Measurements from ENCODE around the gene SLC29A3. TPM values are rescaled to one million over a fixed set of nuclear protein-coding genes. Genes with fewer than 3 reads are reported as not detected.
"Not testable (repeated sequence)": the region's sequence is repeated elsewhere in the genome, so short reads cannot be mapped to it uniquely, and the experiment has no call there.

The SLC29A3 gene
- total RNA-seq, 1 donor from 2014 or later: 4.4 TPM

DNA sequence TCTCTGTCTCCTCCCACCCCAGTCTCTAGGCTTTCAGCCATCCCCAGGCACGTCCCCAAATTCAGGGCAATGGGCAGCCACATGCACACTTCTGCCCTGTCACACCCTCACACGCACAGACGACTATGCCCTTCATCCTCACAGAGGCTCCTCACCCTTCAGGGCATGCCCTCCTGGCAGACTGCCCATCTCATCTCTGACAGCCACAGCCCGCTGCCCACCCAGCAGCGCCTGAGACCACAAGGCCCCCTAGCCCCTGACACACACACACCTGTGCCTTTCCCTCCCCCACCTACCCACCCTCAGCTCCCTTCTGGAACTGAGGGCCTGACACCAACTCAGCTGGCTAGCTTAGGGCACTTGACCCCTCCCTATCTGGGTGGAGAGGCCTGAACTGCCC lies 23.0 kb upstream of the SLC29A3 start:
- TF ChIP-seq, protein P1, sequence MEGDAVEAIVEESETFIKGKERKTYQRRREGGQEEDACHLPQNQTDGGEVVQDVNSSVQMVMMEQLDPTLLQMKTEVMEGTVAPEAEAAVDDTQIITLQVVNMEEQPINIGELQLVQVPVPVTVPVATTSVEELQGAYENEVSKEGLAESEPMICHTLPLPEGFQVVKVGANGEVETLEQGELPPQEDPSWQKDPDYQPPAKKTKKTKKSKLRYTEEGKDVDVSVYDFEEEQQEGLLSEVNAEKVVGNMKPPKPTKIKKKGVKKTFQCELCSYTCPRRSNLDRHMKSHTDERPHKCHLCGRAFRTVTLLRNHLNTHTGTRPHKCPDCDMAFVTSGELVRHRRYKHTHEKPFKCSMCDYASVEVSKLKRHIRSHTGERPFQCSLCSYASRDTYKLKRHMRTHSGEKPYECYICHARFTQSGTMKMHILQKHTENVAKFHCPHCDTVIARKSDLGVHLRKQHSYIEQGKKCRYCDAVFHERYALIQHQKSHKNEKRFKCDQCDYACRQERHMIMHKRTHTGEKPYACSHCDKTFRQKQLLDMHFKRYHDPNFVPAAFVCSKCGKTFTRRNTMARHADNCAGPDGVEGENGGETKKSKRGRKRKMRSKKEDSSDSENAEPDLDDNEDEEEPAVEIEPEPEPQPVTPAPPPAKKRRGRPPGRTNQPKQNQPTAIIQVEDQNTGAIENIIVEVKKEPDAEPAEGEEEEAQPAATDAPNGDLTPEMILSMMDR (IDR thresholded peaks at IDR 0.05): no peak
- peaks cover 8% of the 10 kb centered on the region for H3K36me3 Mint-ChIP-seq (ENCODE audit: unreplicated experiment)
- no peaks in the 10 kb centered on the region for H3K9me3 Mint-ChIP-seq (ENCODE audit: unreplicated experiment)
- no peaks in the 10 kb centered on the region for H3K27me3 Mint-ChIP-seq (ENCODE audit: unreplicated experiment)
- H3K4me3 Mint-ChIP-seq (ENCODE audit: unreplicated experiment): no peak overlapping the region
- no peak overlapping the region for H3K27ac Mint-ChIP-seq (ENCODE audit: unreplicated experiment)
- DNase-seq (ENCODE audit: extremely low spot score, unreplicated experiment): no peak
- H3K4me1 Mint-ChIP-seq (ENCODE audit: unreplicated experiment): no peaks in the 10 kb centered on the region

DNA sequence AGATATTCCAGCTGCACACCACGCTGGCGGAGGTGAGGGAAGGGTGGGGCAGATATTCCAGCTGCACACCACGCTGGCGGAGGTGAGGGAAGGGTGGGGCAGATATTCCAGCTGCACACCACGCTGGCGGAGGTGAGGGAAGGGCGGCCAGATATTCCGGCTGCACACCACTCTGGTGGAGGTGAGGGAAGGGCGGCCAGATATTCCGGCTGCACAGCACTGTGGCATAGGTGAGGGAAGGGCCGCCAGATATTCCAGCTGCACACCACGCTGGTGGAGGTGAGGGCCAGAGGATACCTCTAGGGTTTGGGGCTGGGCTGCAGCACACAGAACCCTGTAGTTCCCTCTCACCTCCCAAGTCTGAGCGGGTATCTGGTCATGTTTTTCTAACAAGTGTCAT lies 22.2 kb upstream of the SLC29A3 start:
- not testable (repeated sequence) for H3K27me3 Mint-ChIP-seq (ENCODE audit: unreplicated experiment); H3K9me3 Mint-ChIP-seq (ENCODE audit: unreplicated experiment); H3K36me3 Mint-ChIP-seq (ENCODE audit: unreplicated experiment); H3K27ac Mint-ChIP-seq (ENCODE audit: unreplicated experiment); H3K4me3 Mint-ChIP-seq (ENCODE audit: unreplicated experiment); H3K4me1 Mint-ChIP-seq (ENCODE audit: unreplicated experiment); DNase-seq (ENCODE audit: extremely low spot score, unreplicated experiment)

DNA sequence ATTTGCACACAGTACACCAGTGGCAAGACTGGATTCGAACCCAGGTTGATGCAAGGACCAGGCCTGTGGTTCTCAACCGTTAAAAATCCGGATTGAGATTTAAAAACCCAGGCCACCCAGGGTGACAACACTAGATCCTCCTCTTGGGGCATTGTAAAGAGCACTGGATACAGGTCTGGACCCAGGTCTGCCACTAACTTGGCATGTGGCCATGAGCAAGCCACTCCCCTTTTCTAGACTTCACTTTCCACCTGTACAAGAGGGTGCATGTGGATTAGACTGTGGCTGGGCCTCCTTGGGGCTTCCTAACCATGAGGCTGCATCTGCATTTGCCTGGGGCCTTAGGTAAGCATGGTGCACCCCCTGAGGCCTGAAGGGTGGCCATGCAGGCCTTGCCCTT lies 21.7 kb upstream of the SLC29A3 start:
- Mint-ChIP-seq H3K27ac (ENCODE audit: unreplicated experiment) (no peak overlapping the region), H3K4me3 (ENCODE audit: unreplicated experiment) (no peak overlapping the region), H3K36me3 (ENCODE audit: unreplicated experiment) (peaks cover 8% of the 10 kb centered on the region), H3K9me3 (ENCODE audit: unreplicated experiment) (no peaks in the 10 kb centered on the region), H3K4me1 (ENCODE audit: unreplicated experiment) (no peaks in the 10 kb centered on the region), H3K27me3 (ENCODE audit: unreplicated experiment) (no peaks in the 10 kb centered on the region)
- TF ChIP-seq, protein P1 (IDR thresholded peaks at IDR 0.05): no peak
- no peak for DNase-seq (ENCODE audit: extremely low spot score, unreplicated experiment)

DNA sequence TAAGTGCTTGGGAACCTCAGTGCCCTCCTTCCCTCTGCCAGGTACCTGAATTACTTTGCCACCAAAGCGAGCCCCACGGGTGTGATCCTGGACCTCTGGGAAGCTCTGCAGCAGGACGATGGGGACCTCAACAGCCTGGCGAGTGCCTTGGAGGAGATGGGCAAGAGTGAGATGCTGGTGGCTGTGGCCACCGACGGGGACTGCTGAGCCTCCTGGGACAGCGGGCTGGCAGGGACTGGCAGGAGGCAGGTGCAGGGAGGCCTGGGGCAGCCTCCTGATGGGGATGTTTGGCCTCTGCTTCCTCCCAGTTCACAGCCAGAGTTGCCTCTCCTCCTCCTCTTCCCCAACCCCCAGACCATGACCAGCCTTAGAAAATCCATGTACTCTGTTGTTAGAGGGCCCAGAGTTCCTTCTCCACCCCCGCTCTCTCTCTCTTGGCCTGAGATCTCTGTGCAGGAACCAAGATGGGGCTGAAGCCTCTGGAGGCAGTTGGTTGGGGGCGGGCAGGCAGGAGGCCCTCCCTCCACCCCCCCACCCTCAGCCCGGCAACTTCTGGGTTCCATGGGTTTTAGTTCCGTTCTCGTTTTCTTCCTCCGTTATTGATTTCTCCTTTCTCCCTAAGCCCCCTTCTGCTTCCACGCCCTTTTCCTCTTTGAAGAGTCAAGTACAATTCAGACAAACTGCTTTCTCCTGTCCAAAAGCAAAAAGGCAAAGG lies 19.8 kb upstream of the SLC29A3 start:
- H3K27ac Mint-ChIP-seq (ENCODE audit: unreplicated experiment): no peak overlapping the region
- DNase-seq (ENCODE audit: extremely low spot score, unreplicated experiment): no peak
- TF ChIP-seq, protein P1 (IDR thresholded peaks at IDR 0.05): no peak
- no peaks in the 10 kb centered on the region for H3K27me3 Mint-ChIP-seq (ENCODE audit: unreplicated experiment)
- H3K4me3 Mint-ChIP-seq (ENCODE audit: unreplicated experiment): no peak overlapping the region
- no peaks in the 10 kb centered on the region for H3K9me3 Mint-ChIP-seq (ENCODE audit: unreplicated experiment)
- H3K4me1 Mint-ChIP-seq (ENCODE audit: unreplicated experiment): no peaks in the 10 kb centered on the region
- peaks cover 2% of the 10 kb centered on the region for H3K36me3 Mint-ChIP-seq (ENCODE audit: unreplicated experiment)

- no peaks in the 10 kb centered on the region for H3K4me1 Mint-ChIP-seq (ENCODE audit: unreplicated experiment)
- no peak for DNase-seq (ENCODE audit: extremely low spot score, unreplicated experiment)
- H3K4me3 Mint-ChIP-seq (ENCODE audit: unreplicated experiment): no peak overlapping the region
- H3K27me3 Mint-ChIP-seq (ENCODE audit: unreplicated experiment): no peaks in the 10 kb centered on the region
- no peaks in the 10 kb centered on the region for H3K9me3 Mint-ChIP-seq (ENCODE audit: unreplicated experiment)
- TF ChIP-seq, protein P1 (IDR thresholded peaks at IDR 0.05): no peak
- peaks cover 2% of the 10 kb centered on the region for H3K36me3 Mint-ChIP-seq (ENCODE audit: unreplicated experiment)
- no peak overlapping the region for H3K27ac Mint-ChIP-seq (ENCODE audit: unreplicated experiment)
Measured at GRCh38 chr10:71300555-71301370, 18.3 kb upstream of the SLC29A3 start.
